Testis (tissue), 2 donors: ENCODE data around the gene RPL11.

Source experiments
- POLR2A ChIP-seq: fragments of 450-650 bp; IDR thresholded peaks from one replicate; pipeline ENCODE4 v1.6.1; 2017; ENCODE audit warnings: antibody characterized with exemption, mild to moderate bottlenecking, moderate library complexity
- TF ChIP-seq, protein P1 (sequence below), 3 experiments: fragments of 450-650 bp in 2 of 3; fragments of 200-600 bp in 1 of 3; sonication (generic) in 1 of 3; IDR thresholded peaks; one replicate each; pipeline ENCODE4 v1.5.1; 2016 to 2019; ENCODE audit warnings: antibody characterized with exemption in 3 of 3, mild to moderate bottlenecking in 2 of 3, moderate library complexity in 1 of 3

DNA sequence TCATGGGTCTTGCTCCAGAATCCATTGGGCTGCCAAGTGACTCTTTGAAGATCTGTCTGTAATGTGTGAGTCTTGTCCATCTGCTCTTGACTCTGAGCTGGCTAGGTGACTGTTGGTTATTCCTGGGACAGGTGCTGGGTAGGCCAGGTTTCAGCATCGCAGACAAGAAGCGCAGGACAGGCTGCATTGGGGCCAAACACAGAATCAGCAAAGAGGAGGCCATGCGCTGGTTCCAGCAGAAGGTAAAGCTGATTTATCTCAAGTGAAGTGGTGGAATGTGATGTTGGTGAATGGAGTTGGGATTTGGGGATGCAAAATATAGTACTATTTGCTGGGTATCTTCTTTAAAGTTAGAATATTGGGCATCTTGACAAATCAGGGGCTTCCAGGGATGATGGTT, 4.1 kb downstream of the RPL11 start:
- TF ChIP-seq, protein P1, sequence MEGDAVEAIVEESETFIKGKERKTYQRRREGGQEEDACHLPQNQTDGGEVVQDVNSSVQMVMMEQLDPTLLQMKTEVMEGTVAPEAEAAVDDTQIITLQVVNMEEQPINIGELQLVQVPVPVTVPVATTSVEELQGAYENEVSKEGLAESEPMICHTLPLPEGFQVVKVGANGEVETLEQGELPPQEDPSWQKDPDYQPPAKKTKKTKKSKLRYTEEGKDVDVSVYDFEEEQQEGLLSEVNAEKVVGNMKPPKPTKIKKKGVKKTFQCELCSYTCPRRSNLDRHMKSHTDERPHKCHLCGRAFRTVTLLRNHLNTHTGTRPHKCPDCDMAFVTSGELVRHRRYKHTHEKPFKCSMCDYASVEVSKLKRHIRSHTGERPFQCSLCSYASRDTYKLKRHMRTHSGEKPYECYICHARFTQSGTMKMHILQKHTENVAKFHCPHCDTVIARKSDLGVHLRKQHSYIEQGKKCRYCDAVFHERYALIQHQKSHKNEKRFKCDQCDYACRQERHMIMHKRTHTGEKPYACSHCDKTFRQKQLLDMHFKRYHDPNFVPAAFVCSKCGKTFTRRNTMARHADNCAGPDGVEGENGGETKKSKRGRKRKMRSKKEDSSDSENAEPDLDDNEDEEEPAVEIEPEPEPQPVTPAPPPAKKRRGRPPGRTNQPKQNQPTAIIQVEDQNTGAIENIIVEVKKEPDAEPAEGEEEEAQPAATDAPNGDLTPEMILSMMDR (IDR thresholded peaks at IDR 0.05) = no peak
- TF ChIP-seq POLR2A = no peak
